ENCODE measurements around the gene ARHGAP6.

DNA sequence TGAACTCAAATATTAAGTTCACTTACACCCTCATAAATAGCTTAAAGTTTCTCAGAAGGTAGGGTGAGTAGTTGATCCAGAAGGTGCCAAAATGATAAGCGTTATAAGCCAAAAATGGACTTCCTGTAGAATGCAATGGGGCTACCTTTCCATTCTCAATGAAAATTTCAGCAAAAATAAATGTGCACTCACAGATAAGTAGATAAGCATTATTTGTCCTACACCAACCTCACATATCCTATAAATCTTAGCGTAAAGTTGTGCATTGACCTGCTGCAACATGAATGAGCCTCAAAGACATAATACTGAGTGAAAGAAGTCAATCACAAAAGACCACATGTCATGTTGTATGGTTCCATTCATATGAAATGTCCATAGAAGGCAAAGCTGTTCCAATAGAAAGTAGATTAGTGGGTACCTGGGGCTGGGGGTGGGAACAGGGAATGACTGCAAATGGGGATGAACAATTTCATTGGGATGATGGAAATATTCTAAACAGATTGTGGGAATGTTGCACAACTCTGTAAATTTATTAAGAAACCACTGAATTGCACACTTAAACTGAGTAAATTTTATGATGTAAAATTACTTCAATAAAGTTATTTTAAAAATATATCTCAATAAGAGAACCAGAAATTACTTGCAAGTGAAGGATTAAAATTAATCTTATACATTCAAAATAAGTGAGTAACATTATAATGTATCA, 271.6 kb downstream of the ARHGAP6 start:
- TF ChIP-seq, protein P1, sequence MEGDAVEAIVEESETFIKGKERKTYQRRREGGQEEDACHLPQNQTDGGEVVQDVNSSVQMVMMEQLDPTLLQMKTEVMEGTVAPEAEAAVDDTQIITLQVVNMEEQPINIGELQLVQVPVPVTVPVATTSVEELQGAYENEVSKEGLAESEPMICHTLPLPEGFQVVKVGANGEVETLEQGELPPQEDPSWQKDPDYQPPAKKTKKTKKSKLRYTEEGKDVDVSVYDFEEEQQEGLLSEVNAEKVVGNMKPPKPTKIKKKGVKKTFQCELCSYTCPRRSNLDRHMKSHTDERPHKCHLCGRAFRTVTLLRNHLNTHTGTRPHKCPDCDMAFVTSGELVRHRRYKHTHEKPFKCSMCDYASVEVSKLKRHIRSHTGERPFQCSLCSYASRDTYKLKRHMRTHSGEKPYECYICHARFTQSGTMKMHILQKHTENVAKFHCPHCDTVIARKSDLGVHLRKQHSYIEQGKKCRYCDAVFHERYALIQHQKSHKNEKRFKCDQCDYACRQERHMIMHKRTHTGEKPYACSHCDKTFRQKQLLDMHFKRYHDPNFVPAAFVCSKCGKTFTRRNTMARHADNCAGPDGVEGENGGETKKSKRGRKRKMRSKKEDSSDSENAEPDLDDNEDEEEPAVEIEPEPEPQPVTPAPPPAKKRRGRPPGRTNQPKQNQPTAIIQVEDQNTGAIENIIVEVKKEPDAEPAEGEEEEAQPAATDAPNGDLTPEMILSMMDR (IDR thresholded peaks at IDR 0.05), result no peak
- no peak for TF ChIP-seq POLR2A (IDR thresholded peaks at IDR 0.05)
